ENCODE data around the gene STXBP5.

DNA sequence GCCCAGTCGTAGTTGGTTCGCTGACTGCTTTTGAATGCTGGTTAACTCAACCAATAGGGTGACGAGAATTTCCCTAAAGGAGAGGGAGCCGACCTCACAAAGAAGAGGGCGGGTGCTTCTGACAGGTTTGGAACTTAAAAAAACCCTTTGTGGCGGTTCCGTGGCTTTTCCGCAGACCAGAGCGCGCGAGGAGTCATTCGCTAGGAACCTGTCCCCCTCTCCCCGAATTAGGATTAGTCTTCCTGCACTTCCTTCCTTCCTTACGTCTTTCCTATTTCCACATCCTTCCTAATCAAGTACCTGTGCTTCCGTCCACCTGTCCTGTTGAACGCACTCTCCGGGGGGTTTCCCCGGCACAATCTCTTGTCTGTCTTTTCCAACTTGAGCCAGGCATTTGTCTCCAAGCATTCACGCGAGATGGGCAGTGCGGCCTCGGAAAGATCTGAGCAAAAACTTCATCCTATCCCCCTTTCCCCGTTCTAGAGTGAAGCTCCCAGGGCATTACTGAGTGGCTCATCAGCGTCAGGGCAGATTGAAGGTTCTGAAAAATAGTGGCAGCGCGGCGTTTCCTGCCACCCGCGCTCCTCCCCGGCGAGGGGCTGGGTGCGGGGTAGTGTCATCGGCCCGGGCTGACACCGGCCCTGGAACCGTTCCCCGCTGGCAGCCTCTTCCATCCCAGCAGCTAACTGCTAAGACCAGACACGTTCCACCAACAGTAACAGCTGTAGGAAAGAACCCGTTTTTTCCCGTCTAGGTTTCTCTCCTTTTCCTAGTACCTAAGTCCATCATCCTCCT, 1.5 kb upstream of the STXBP5 start:
- TF ChIP-seq, protein P1, sequence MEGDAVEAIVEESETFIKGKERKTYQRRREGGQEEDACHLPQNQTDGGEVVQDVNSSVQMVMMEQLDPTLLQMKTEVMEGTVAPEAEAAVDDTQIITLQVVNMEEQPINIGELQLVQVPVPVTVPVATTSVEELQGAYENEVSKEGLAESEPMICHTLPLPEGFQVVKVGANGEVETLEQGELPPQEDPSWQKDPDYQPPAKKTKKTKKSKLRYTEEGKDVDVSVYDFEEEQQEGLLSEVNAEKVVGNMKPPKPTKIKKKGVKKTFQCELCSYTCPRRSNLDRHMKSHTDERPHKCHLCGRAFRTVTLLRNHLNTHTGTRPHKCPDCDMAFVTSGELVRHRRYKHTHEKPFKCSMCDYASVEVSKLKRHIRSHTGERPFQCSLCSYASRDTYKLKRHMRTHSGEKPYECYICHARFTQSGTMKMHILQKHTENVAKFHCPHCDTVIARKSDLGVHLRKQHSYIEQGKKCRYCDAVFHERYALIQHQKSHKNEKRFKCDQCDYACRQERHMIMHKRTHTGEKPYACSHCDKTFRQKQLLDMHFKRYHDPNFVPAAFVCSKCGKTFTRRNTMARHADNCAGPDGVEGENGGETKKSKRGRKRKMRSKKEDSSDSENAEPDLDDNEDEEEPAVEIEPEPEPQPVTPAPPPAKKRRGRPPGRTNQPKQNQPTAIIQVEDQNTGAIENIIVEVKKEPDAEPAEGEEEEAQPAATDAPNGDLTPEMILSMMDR (IDR thresholded peaks at IDR 0.05) = no peak
- no peak for TF ChIP-seq EZH2 (IDR thresholded peaks at IDR 0.05; ENCODE audit: borderline replicate concordance, insufficient read depth, low read depth, low read length, poor library complexity, severe bottlenecking)
